H54 (cell line): ENCODE results near the gene SKAP2.
A peak's percentile ranks its signal among the peaks of the same experiment; 100 is the strongest.
"Not testable (repeated sequence)": the region's sequence is repeated elsewhere in the genome, so short reads cannot be mapped to it uniquely, and the experiment has no call there.

Experiments
- DNase-seq: peaks from one replicate; pipeline ENCODE4 v3.0.0; 2011; ENCODE audit warnings: low spot score, mixed read lengths; ENCODE audit not compliant: insufficient read length
- FAIRE-seq: peaks from 3 replicates; lab custom pipeline; 2011; peaks lifted over from hg19 to GRCh38; lab: Jason Lieb, UNC
- POLR2A ChIP-seq: IDR thresholded peaks from 2 replicates; pipeline ENCODE4 v1.6.1; 2011; ENCODE audit warnings: low read depth, mild to moderate bottlenecking, low read length

The SKAP2 gene

DNA sequence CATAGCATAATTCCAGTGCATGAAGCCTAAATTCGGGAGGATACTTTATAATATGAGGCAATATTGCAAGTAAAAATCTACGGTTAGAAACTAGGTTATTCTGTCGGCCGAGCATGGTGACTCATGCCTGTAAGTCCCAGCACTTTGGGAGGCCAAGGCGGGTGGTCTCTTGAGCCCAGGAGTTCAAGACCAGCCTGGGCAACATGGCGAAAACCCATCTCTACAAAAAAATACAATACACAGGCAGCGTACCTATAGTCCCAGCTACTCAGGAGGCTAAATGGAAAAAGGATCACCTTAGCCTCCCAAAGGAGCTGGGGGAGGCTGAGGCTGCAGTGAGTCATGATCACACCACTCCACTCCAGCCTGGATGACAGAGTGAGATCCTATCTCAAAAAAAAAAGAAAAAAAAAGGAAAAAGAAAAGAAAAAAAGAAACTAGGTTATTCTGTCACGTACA is 14.2 kb downstream of the SKAP2 start:
- DNase-seq (no peak), FAIRE-seq (peak; percentile 100)
- no peak for TF ChIP-seq POLR2A

GRCh38 chr7:26843705-26844104 is 20.7 kb downstream of the SKAP2 start:
- peak; percentile 89 for FAIRE-seq
- no peak for DNase-seq
- no peak for TF ChIP-seq POLR2A

- DNase-seq (no peak), FAIRE-seq (peak; percentile 89)
- no peak for TF ChIP-seq POLR2A
Measured at GRCh38 chr7:26842897-26843296, 21.5 kb downstream of the SKAP2 start.

GRCh38 chr7:26841003-26841739 is 23.2 kb downstream of the SKAP2 start:
- TF ChIP-seq POLR2A, result no peak
- FAIRE-seq, result peak; percentile 97

GRCh38 chr7:26836793-26837192 is 27.6 kb downstream of the SKAP2 start:
- not testable (repeated sequence) for DNase-seq, FAIRE-seq

More at GRCh38 chr7:26841003-26841739, 23.2 kb downstream of the SKAP2 start:
- DNase-seq, result no peak

DNA sequence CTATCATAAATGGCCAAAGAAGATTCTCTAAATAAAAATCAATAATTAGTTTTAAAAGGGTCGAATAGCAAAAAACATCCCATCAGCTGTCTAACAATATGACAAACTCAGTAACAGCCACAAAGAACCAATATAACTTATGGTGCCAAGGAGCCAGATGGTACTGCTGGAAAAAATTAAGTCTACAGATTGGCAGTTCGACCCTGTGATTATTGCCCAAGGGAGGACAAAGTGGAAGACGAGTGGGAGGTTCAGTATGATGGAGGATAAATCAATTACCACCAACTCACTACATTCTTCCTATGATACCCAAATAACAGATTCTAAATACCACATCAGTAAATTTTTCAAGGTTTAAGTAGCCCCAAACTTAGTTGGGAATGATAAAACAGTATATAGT is 49.0 kb downstream of the SKAP2 start:
- no peak for FAIRE-seq
- no peak for DNase-seq
- no peak for TF ChIP-seq POLR2A

GRCh38 chr7:26813432-26813831 is 51.0 kb downstream of the SKAP2 start:
- TF ChIP-seq POLR2A, result no peak
- FAIRE-seq (peak; percentile 84), DNase-seq (no peak)

- FAIRE-seq, result peak; percentile 57
- DNase-seq, result no peak
- TF ChIP-seq POLR2A, result no peak
Measured at GRCh38 chr7:26794541-26794940, 69.8 kb downstream of the SKAP2 start.

- FAIRE-seq, result no peak
- TF ChIP-seq POLR2A, result no peak
Measured at GRCh38 chr7:26792576-26792975, 71.8 kb downstream of the SKAP2 start.

DNA sequence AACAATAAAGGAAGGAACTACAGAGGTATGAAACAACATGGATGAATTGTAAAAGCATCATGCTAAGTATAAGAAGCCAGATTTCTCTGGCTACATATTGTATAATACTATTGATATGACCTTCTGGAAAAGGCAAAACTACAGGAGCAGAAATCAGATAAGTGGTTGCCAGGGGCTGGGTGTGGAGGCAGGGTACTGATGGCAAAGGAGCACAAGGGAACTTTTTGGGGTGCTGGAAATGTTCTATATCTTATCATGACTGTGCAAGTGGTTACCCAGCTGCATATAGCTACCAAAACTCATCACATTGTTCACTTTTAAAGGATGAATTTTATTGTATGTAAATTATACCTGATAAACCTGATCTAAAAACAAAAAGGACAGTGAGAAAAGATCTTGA is 72.4 kb downstream of the SKAP2 start:
- TF ChIP-seq POLR2A, result no peak
- no peak for DNase-seq
- FAIRE-seq, result no peak

More at GRCh38 chr7:26792576-26792975, 71.8 kb downstream of the SKAP2 start:
- no peak for DNase-seq

- TF ChIP-seq POLR2A, result no peak
- DNase-seq (no peak), FAIRE-seq (peak; percentile 73)
Measured at GRCh38 chr7:26789481-26790184, 74.8 kb downstream of the SKAP2 start.

- TF ChIP-seq POLR2A, result no peak
- DNase-seq (no peak), FAIRE-seq (no peak)
Measured at GRCh38 chr7:26787701-26788100, 76.7 kb downstream of the SKAP2 start.

DNA sequence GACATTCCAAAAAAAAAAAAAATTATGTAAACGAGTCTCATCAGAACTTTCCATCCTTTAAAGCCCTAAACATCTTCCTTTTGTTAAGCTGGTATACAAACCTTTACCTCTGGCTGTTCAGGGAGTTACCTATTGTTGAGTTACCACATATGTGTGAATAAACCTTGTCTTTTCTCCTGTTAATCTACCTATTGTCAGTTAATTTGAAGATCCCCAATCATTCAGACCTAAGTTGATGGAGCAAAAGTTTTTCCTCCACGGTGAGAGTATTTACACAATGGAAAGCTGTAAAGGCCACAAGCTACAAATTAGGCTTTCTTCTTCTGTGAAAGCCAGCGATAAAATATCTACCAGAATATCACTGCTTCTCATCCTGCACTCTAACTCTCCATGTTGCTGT is 80.3 kb downstream of the SKAP2 start:
- FAIRE-seq, result no peak
- no peak for TF ChIP-seq POLR2A
- DNase-seq, result no peak

DNA sequence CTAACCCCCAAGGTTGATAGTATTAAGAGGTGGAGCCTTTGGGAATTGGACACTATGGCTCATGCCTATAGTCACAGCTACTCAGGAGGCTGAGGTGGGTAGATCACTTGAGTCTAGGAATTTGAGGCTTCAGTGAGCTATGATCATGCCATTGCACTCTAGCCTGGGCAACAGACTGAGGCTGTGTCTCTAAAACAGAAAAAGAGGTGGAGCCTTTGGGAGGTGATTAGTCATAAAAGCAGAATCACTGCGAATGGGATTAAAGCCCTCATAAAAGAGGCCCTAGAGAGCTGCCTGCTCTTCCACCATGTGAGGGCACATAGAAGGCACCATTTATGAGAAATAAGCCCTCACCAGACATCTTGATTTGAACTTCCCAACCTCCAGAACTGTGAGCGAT is 81.9 kb downstream of the SKAP2 start:
- DNase-seq (no peak), FAIRE-seq (peak; percentile 73)
- TF ChIP-seq POLR2A, result no peak
